Astrocyte (in vitro differentiated cells and primary cell): Measurements from ENCODE around the gene ANKS3. TPM values are rescaled to one million over a fixed set of nuclear protein-coding genes. Genes with fewer than 3 reads are reported as not detected.
"Not testable (repeated sequence)": the region's sequence is repeated elsewhere in the genome, so short reads cannot be mapped to it uniquely, and the experiment has no call there.

ENCODE experiments used
- DNase-seq: peaks from one replicate; pipeline ENCODE4 v3.0.0-alpha.2; 2010; ENCODE audit warnings: low read depth
- FAIRE-seq: peaks from 2 replicates; lab custom pipeline; 2011; peaks lifted over from hg19 to GRCh38; lab: Jason Lieb, UNC
- H2AFZ ChIP-seq: 2 replicates; pipeline ENCODE4 v1.6.0; 2012; ENCODE audit warnings: low read depth, low read length, inconsistent platforms
- H3K27ac ChIP-seq: 2 replicates; pipeline ENCODE4 v1.5.1; 2011; ENCODE audit warnings: low read depth, low read length, inconsistent platforms
- H3K27me3 ChIP-seq: 2 replicates; pipeline ENCODE4 v1.6.0; 2011; ENCODE audit warnings: low read length, inconsistent platforms; ENCODE audit not compliant: insufficient read depth
- H3K36me3 ChIP-seq: 2 replicates; pipeline ENCODE4 v1.5.1; 2011; ENCODE audit warnings: low read length, inconsistent platforms; ENCODE audit not compliant: insufficient read depth
- H3K4me1 ChIP-seq: 2 replicates; pipeline ENCODE4 v1.5.1; 2011; ENCODE audit warnings: low read length, inconsistent platforms; ENCODE audit not compliant: insufficient read depth
- H3K4me2 ChIP-seq: 2 replicates; pipeline ENCODE4 v1.6.0; 2012; ENCODE audit warnings: low read length, inconsistent platforms
- H3K4me3 ChIP-seq: 2 replicates; pipeline ENCODE4 v1.5.1; 2011; ENCODE audit warnings: low read depth, mild to moderate bottlenecking, low read length, inconsistent platforms; ENCODE audit not compliant: insufficient read depth
- H3K79me2 ChIP-seq: 2 replicates; pipeline ENCODE4 v1.6.0; 2012; ENCODE audit warnings: mild to moderate bottlenecking, low read length, inconsistent platforms; ENCODE audit not compliant: insufficient read depth
- H3K9ac ChIP-seq: 2 replicates; pipeline ENCODE4 v1.6.0; 2012; ENCODE audit warnings: mild to moderate bottlenecking, low read length, inconsistent platforms
- H3K9me3 ChIP-seq: 2 replicates; pipeline ENCODE4 v1.5.1; 2012; ENCODE audit warnings: low read depth, mild to moderate bottlenecking, low read length, inconsistent platforms; ENCODE audit not compliant: insufficient read depth
- H4K20me1 ChIP-seq: 2 replicates; pipeline ENCODE4 v1.6.0; 2012; ENCODE audit warnings: low read length, inconsistent platforms; ENCODE audit not compliant: insufficient read depth
- H3K27ac Mint-ChIP-seq: one replicate; pipeline ENCODE4 v1.8.0; 2021; ENCODE audit warnings: mild to moderate bottlenecking, mixed read lengths; ENCODE audit not compliant: unreplicated experiment
- H3K27me3 Mint-ChIP-seq: one replicate; pipeline ENCODE4 v1.8.0; 2021; ENCODE audit warnings: low read depth, mixed read lengths; ENCODE audit not compliant: unreplicated experiment
- H3K36me3 Mint-ChIP-seq: one replicate; pipeline ENCODE4 v1.8.0; 2021; ENCODE audit warnings: low read depth, mixed read lengths; ENCODE audit not compliant: unreplicated experiment
- H3K4me1 Mint-ChIP-seq: one replicate; pipeline ENCODE4 v1.8.0; 2021; ENCODE audit warnings: low read depth, mixed read lengths; ENCODE audit not compliant: unreplicated experiment
- H3K4me3 Mint-ChIP-seq: one replicate; pipeline ENCODE4 v1.8.0; 2021; ENCODE audit warnings: mild to moderate bottlenecking, moderate library complexity, mixed read lengths; ENCODE audit not compliant: unreplicated experiment
- H3K9me3 Mint-ChIP-seq: one replicate; pipeline ENCODE4 v1.8.0; 2021; ENCODE audit warnings: mild to moderate bottlenecking, mixed read lengths; ENCODE audit not compliant: unreplicated experiment
- EZH2 ChIP-seq: IDR thresholded peaks from 2 replicates; pipeline ENCODE4 v1.6.1; 2012; ENCODE audit warnings: mild to moderate bottlenecking, low read length, inconsistent platforms; ENCODE audit not compliant: insufficient read depth
- total RNA-seq: library from RNA; stranded (reverse); gene quantifications from 2 replicates; pipeline ENCODE4 v1.2.1, GENCODE V29; 2021
- TF ChIP-seq, protein P1 (sequence below): IDR thresholded peaks from 2 replicates; pipeline ENCODE4 v1.5.1; 2011; ENCODE audit warnings: low read depth, mild to moderate bottlenecking, inconsistent platforms, low read length, moderate library complexity; ENCODE audit not compliant: insufficient read depth

The ANKS3 gene
- total RNA-seq, 1 donor from 2014 or later, result 27.2 TPM

DNA sequence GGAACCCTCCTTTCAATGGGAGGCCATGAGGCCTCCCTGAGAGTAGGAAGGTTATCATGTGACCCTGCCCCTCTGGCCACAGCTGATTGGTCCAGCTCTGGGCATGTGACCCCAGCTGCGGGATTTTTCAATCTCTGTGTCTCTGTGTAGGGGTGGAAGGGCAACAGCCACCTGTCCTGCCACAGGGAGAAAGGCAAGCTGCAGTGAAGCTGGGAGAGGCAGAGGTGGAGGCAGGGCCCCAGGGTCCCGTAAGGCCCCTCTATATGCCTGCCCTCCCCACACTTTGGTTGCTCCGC lies 11.2 kb upstream of the ANKS3 start:
- Histone ChIP-seq H4K20me1 (no peaks in the 10 kb centered on the region), H3K9me3 (no peaks in the 10 kb centered on the region), H3K27me3 (no peaks in the 10 kb centered on the region), H3K4me2 (no peak overlapping the region), H3K27ac (no peak overlapping the region), H2AFZ (no peak overlapping the region), H3K4me1 (no peaks in the 10 kb centered on the region), H3K79me2 (no peaks in the 10 kb centered on the region), H3K36me3 (no peaks in the 10 kb centered on the region), H3K9ac (no peak overlapping the region), H3K4me3 (no peak overlapping the region)
- no peaks in the 10 kb centered on the region for H3K4me1 Mint-ChIP-seq
- no peaks in the 10 kb centered on the region for H3K36me3 Mint-ChIP-seq
- H3K4me3 Mint-ChIP-seq, result no peak overlapping the region
- TF ChIP-seq, protein P1, sequence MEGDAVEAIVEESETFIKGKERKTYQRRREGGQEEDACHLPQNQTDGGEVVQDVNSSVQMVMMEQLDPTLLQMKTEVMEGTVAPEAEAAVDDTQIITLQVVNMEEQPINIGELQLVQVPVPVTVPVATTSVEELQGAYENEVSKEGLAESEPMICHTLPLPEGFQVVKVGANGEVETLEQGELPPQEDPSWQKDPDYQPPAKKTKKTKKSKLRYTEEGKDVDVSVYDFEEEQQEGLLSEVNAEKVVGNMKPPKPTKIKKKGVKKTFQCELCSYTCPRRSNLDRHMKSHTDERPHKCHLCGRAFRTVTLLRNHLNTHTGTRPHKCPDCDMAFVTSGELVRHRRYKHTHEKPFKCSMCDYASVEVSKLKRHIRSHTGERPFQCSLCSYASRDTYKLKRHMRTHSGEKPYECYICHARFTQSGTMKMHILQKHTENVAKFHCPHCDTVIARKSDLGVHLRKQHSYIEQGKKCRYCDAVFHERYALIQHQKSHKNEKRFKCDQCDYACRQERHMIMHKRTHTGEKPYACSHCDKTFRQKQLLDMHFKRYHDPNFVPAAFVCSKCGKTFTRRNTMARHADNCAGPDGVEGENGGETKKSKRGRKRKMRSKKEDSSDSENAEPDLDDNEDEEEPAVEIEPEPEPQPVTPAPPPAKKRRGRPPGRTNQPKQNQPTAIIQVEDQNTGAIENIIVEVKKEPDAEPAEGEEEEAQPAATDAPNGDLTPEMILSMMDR, result no peak
- TF ChIP-seq EZH2, result no peak
- DNase-seq, result no peak
- H3K27ac Mint-ChIP-seq, result no peak overlapping the region
- no peak for FAIRE-seq
- H3K27me3 Mint-ChIP-seq, result no peaks in the 10 kb centered on the region
- H3K9me3 Mint-ChIP-seq, result no peaks in the 10 kb centered on the region

DNA sequence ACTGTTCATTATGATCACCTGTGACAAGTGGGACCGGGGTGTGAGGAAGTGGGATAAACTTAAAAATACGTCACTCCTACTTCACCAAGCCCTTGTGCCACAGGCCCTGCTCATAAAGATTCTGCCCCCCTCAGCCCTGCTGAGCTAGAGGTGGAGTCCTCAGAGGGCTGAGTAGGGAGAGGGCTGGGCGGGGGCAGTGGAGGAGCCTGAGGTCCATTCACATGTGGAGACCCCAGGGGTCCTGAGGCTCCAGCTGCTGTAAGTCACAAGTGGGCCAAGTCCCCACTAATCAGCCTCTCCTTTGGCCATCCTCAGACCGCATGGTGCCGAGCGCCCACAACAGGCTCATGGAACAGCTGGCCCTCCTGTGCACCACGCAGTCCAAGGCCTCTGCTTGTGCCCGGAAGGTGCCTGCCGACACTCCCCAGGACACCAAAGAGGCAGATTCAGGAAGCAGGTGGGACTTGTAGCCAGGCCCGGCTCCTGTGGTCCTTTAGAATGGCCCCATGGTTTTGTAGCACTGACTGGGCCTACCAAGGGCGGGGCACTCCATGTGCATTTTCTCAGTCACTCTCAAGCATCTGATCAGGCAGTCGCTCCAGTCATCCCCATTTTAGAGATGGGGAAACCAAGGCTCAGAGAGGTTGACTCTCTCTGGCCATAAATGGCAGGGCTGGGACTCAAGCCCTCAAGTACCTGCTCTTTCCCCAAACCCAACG lies 10.6 kb upstream of the ANKS3 start:
- Mint-ChIP-seq H3K27me3 (no peaks in the 10 kb centered on the region), H3K4me1 (no peaks in the 10 kb centered on the region), H3K4me3 (no peak overlapping the region), H3K9me3 (no peaks in the 10 kb centered on the region), H3K27ac (no peak overlapping the region), H3K36me3 (no peaks in the 10 kb centered on the region)
- no peak for FAIRE-seq
- no peaks in the 10 kb centered on the region for H3K9me3 ChIP-seq
- TF ChIP-seq, protein P1, result no peak
- no peak for TF ChIP-seq EZH2
- H3K27ac ChIP-seq, result no peak overlapping the region
- H3K4me2 ChIP-seq, result no peak overlapping the region
- H3K4me1 ChIP-seq, result no peaks in the 10 kb centered on the region
- no peaks in the 10 kb centered on the region for H3K27me3 ChIP-seq
- H2AFZ ChIP-seq, result no peak overlapping the region
- H3K79me2 ChIP-seq, result no peaks in the 10 kb centered on the region
- no peaks in the 10 kb centered on the region for H3K36me3 ChIP-seq
- DNase-seq, result no peak
- no peak overlapping the region for H3K9ac ChIP-seq
- H3K4me3 ChIP-seq, result no peak overlapping the region
- H4K20me1 ChIP-seq, result no peaks in the 10 kb centered on the region

DNA sequence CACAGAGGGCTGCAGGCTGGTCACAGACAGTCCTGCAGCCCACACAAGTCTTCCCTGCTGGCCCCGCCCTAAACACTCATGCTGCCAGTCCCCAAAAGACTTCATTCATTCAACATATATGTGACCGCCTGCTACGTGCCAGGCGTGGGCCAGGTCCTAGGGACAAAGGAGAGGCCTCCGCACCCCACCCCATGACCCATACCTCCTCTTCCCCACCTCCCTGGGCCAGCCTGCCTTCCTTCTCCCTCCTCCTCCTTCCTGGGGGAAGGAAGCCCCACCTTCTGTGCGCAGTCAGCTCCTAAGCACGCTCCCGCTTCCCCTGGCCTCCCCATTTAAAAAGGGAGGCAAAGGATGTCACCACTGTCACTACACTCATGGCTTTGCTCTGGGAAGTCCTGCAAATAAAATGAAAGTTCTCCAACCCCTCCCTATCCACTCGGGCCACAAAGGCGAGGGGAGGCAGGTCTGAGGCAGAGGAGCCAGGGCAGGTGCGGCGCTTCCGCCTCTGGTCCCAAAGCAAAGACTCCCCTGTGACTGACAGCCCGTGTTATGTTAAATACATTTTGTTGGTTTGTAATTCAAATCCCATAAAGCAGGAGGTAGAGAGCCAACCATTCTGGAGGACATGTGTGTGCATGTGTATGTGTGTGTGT lies 9.3 kb upstream of the ANKS3 start:
- TF ChIP-seq, protein P1, result no peak
- H3K4me3 Mint-ChIP-seq, result peak overlapping the region; percentile 45
- Histone ChIP-seq H3K4me1 (no peaks in the 10 kb centered on the region), H4K20me1 (no peaks in the 10 kb centered on the region), H3K27me3 (no peaks in the 10 kb centered on the region), H3K27ac (no peak overlapping the region), H3K9ac (no peak overlapping the region), H3K4me3 (no peak overlapping the region), H3K36me3 (no peaks in the 10 kb centered on the region), H2AFZ (no peak overlapping the region), H3K79me2 (no peaks in the 10 kb centered on the region), H3K4me2 (peak overlapping the region; percentile 19), H3K9me3 (no peaks in the 10 kb centered on the region)
- no peak for FAIRE-seq
- no peak for DNase-seq
- no peaks in the 10 kb centered on the region for H3K9me3 Mint-ChIP-seq
- H3K4me1 Mint-ChIP-seq, result no peaks in the 10 kb centered on the region
- H3K27ac Mint-ChIP-seq, result peak overlapping the region; percentile 41
- H3K36me3 Mint-ChIP-seq, result no peaks in the 10 kb centered on the region
- H3K27me3 Mint-ChIP-seq, result no peaks in the 10 kb centered on the region

DNA sequence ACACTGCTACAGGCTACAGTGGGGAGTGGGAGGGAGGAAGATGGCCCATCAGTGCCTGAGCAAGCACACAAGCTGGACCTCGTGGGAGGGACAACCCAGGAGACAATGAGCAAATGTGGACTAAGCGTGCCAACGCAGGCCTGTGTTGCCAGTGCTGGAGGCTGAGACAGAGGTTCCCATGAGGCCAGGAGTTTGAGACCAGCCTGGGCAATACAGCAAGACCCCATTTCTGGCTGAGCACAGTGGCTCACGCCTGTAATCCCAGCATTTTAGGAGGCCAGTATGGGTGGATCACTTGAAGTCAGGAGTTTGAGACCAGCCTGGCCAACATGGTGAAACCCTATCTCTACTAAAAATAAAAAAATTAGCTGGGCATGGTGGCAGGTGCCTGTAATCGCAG lies 4.3 kb upstream of the ANKS3 start:
- not testable (repeated sequence) for DNase-seq, H3K27ac Mint-ChIP-seq, H3K4me1 Mint-ChIP-seq, H3K4me3 ChIP-seq, H4K20me1 ChIP-seq, FAIRE-seq, H2AFZ ChIP-seq, H3K36me3 Mint-ChIP-seq, H3K27ac ChIP-seq, H3K27me3 Mint-ChIP-seq, H3K9ac ChIP-seq, H3K79me2 ChIP-seq, H3K4me1 ChIP-seq, H3K4me3 Mint-ChIP-seq, H3K9me3 ChIP-seq, H3K4me2 ChIP-seq, H3K36me3 ChIP-seq, H3K9me3 Mint-ChIP-seq, H3K27me3 ChIP-seq
